GM12874 (cell line): Measurements from ENCODE around the gene ESAM.

Experiments used
- CTCF ChIP-seq: IDR thresholded peaks from 2 replicates; pipeline ENCODE4 v1.5.1; 2011; ENCODE audit warnings: low read depth, mild to moderate bottlenecking, control low read depth, low read length, moderate library complexity; ENCODE audit not compliant: insufficient read depth

ESAM gene

GRCh38 chr11:124754309-124754708 lies 7.8 kb downstream of the ESAM start:
- TF ChIP-seq CTCF, result no peak

GRCh38 chr11:124753624-124754023 lies 8.5 kb downstream of the ESAM start:
- no peak for TF ChIP-seq CTCF

GRCh38 chr11:124753205-124753604 lies 8.9 kb downstream of the ESAM start:
- no peak for TF ChIP-seq CTCF

- TF ChIP-seq CTCF, result no peak
Measured at GRCh38 chr11:124752471-124753102, 9.5 kb downstream of the ESAM start.

- TF ChIP-seq CTCF, result no peak
Measured at GRCh38 chr11:124751741-124752470, 10.2 kb downstream of the ESAM start, which contains the start of gene VSIG2. Gene VSIG2 (minus strand): TSS chr11:124752255. CDS start chr11:124752137, 118 bp downstream.

- no peak for TF ChIP-seq CTCF
Measured at GRCh38 chr11:124751391-124751740, 10.7 kb downstream of the ESAM start.

- no peak for TF ChIP-seq CTCF
Measured at GRCh38 chr11:124749912-124750311, 12.2 kb downstream of the ESAM start.
